Activated CD4-positive, alpha-beta T cell treated with anti-CD3 and anti-CD28 coated beads for 1 hour (primary cell): ENCODE measurements around the gene KIF1A.
"Not testable (repeated sequence)": the region's sequence is repeated elsewhere in the genome, so short reads cannot be mapped to it uniquely, and the experiment has no call there.

Experiments used
- DNase-seq: peaks from one replicate; pipeline ENCODE4 v3.0.0-alpha.2; 2020

The KIF1A gene

GRCh38 chr2:240846309-240846708, 26.3 kb upstream of the KIF1A start:
- not testable (repeated sequence) for DNase-seq

- no peak for DNase-seq
Observed at GRCh38 chr2:240840435-240841060, 20.5 kb upstream of the KIF1A start.

- DNase-seq, result no peak
Observed at GRCh38 chr2:240839152-240840143, 19.4 kb upstream of the KIF1A start.

- DNase-seq, result no peak
Observed at GRCh38 chr2:240837621-240838020, 17.6 kb upstream of the KIF1A start.

DNA sequence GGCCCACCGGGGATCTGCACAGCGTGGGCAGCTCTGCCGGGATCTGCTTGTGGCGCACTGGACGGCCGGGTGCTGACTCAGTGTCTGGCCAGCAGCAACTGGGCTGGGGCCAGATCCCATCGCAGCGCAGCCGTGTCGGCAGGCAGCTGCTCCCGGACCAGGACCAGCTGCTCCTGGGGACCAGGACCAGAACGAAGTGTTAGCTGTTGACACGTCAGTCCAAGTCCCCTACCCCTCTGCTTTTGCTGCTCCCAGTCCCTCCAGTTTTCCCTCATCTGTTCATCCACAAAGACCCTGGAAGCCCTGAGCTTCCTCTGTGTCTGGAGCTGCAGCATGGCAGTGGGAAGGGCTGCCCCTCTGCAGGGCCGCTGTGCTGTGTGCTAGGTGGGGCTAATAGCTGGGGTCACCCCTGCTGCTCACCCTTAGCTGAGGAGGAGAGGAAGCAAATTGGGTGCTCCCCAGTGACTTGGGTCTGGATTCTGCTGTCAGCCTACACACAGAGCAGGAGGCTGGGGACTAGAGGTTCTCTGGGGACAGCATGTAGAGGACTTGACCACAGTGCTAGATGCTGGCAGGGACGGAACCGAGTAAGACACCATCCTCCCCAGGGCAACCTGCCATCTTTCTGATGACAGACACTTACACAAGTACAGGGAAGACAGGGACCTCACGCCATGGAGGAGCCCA, 16.9 kb upstream of the KIF1A start:
- DNase-seq, result no peak

- DNase-seq, result no peak
Observed at GRCh38 chr2:240835528-240835927, 15.5 kb upstream of the KIF1A start.

DNA sequence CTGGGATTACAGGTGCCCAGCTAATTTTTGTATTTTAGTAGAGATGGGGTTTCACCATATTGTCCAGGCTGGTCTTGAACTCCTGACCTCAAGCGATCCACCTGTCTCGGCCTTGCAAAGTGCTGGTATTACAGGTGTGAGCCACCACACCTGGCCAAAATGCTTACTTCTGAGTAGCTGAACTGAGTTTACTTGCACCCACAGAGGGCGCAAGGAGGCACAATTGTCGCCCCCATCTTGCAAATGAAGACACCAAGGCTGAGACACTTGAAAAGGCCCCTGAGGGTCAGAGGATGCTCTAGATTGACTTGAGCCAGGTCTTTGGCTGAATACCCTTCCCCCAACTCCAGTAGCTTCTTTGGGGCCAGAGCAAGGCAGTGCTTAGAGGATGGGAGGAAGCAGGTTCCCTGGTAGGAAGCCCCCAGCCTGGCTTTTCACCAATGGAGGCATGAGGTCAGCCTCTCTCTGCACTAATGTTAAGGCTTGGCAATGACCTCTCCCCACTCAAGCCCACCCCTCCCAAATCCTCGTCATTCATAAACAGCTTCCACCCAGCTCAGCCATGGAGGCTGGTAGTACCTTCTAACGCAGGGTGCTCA, 14.5 kb upstream of the KIF1A start:
- DNase-seq, result no peak

DNA sequence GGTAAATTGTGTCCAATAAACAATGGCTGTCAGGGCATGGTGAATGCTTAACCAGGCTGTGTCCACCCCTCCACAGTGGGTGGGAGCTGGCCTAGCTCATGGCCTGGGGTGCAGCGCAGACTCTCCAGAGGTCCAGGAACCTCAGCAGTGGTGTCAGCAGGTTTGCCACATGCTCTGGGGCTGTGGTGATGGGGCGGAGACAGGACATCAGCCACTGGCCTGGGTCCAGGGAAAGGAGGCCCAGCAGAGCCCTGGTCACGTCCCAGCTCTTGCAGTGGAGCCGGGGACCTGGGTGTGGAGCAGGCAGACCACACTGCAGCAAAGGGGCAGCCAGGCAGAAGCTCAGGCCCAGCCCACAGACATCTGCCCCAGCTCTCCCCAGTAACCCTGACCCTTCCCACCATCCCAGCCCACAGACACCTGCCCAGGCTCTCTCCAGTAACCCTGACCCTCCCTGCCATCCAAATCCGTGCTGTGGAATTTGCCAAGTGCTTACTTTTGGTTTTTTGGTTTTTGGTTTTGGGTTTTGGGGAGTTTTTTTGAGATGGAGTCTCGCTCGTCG, 13.8 kb upstream of the KIF1A start:
- DNase-seq, result no peak

GRCh38 chr2:240832921-240833494, 13.0 kb upstream of the KIF1A start:
- no peak for DNase-seq

GRCh38 chr2:240832205-240832727, 12.2 kb upstream of the KIF1A start:
- DNase-seq, result peak; percentile 98

- DNase-seq, result no peak
Observed at GRCh38 chr2:240831594-240832204, 11.7 kb upstream of the KIF1A start.

DNA sequence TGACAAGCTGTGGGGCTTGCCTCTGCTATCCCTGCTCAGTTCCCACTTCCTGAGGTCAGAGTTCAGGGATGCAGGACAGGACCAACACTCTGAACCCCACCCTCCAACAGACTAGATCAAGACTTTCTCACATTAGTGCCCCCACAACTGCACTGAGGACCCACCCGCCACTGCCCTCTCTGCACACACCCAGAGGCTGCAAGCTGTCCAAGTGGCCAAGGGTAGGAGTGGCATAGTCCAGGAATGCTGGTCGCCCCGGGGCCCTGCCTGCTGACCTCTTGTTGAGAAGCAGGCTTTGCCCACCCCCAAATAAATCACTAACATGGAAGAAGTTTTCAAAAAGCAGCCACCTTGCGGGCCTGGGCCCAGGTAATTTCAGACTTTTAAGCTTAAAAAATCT, 5.5 kb upstream of the KIF1A start:
- DNase-seq, result no peak

GRCh38 chr2:240823449-240824336, 3.7 kb upstream of the KIF1A start:
- DNase-seq, result no peak

- no peak for DNase-seq
Observed at GRCh38 chr2:240822280-240822847, 2.3 kb upstream of the KIF1A start.

DNA sequence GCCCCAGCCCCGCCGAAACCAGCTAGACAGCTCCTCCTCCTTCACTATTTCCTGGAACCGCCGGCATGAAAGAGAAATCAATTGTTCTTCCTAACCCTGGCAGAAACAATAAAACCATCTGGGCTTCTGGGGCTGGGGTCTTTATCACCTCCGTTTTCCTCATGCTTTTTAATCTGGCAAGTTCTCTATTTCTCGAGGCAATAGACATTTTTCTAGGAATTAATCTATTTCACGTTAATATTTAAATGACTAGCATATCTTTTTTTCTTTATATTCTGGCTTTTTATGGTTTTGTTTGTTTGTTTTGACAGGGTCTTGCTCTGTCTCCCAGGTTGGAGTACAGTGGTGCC, 1.4 kb upstream of the KIF1A start:
- no peak for DNase-seq

GRCh38 chr2:240820607-240821428, 799 bp upstream of the KIF1A start:
- no peak for DNase-seq

GRCh38 chr2:240819126-240819857, 727 bp downstream of the KIF1A start:
- no peak for DNase-seq

- DNase-seq, result no peak
Observed at GRCh38 chr2:240818293-240819125, 1.5 kb downstream of the KIF1A start.
